WI38 (cell line): ENCODE data around the gene CCSER1.

Experiments used
- H3K4me3 ChIP-seq: 2 replicates; pipeline ENCODE4 v1.5.1; 2011; ENCODE audit warnings: low read depth, mild to moderate bottlenecking, control low read depth, low read length
- TF ChIP-seq, protein P1 (sequence below): IDR thresholded peaks from 2 replicates; pipeline ENCODE4 v1.5.1; 2012; ENCODE audit warnings: low read depth, mild to moderate bottlenecking, control low read depth, low read length

Gene CCSER1

DNA sequence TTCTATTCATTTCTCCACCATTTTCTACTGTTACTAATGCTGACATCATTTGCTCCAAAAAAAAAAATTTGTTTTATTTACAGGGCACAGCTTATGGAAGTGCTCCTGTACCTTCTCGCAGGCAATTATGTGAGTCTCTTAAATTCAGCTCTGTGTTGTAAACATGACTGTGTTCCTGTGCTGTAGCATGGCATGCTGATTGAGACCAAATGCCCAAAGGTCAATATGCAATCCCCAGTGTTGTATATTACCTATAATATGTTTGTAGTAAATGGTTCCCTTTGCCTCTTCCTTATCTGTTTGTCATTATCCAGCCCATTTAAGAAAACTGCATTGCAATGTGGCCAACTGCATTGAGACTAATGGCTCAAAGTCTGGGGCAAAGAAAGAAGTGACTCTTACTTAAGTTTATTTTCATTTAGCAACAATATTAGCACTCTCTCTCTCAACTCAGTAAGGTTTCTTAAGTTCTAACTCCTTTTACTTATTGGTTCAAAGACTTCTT lies 1156.6 kb downstream of the CCSER1 start:
- TF ChIP-seq, protein P1, sequence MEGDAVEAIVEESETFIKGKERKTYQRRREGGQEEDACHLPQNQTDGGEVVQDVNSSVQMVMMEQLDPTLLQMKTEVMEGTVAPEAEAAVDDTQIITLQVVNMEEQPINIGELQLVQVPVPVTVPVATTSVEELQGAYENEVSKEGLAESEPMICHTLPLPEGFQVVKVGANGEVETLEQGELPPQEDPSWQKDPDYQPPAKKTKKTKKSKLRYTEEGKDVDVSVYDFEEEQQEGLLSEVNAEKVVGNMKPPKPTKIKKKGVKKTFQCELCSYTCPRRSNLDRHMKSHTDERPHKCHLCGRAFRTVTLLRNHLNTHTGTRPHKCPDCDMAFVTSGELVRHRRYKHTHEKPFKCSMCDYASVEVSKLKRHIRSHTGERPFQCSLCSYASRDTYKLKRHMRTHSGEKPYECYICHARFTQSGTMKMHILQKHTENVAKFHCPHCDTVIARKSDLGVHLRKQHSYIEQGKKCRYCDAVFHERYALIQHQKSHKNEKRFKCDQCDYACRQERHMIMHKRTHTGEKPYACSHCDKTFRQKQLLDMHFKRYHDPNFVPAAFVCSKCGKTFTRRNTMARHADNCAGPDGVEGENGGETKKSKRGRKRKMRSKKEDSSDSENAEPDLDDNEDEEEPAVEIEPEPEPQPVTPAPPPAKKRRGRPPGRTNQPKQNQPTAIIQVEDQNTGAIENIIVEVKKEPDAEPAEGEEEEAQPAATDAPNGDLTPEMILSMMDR: no peak
- H3K4me3 ChIP-seq: no peak overlapping the region

DNA sequence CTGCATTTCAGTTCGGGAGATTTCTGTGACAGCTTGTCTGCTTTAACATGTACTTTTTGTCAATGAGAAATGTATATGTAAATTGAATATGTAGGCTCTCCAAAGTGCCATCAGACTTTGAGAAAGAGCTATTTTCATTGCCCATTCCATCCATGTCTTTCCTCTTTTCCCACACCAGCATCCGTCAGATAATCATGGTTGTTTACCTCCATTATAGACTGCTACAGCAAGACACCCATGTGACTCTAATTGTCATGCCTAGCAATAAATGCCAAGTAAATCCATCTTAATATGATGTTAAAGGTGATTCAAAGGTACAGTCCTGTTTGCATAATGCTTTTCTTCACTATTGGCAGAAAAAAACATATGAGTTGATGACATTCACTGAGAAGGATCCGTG lies 1157.3 kb downstream of the CCSER1 start:
- TF ChIP-seq, protein P1: no peak
- no peak overlapping the region for H3K4me3 ChIP-seq

DNA sequence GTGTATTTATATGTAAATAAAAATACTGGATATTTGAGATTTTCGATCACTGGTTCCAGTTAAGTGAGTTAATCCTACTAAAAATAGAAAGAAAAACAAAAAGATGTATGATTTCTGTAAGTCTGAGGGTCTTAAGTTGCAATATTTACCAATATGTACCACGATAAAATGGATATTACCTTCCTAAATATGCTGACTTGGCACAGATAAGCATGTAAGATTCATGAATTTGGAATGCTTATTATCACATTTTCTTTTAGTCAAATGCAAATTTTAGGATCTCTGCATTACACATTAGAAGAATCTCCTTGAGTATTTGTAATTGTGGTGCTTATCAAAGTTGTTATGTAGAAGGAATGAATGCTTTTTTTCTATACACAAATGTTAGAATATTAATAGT lies 1158.3 kb downstream of the CCSER1 start:
- H3K4me3 ChIP-seq: no peak overlapping the region
- TF ChIP-seq, protein P1: no peak

DNA sequence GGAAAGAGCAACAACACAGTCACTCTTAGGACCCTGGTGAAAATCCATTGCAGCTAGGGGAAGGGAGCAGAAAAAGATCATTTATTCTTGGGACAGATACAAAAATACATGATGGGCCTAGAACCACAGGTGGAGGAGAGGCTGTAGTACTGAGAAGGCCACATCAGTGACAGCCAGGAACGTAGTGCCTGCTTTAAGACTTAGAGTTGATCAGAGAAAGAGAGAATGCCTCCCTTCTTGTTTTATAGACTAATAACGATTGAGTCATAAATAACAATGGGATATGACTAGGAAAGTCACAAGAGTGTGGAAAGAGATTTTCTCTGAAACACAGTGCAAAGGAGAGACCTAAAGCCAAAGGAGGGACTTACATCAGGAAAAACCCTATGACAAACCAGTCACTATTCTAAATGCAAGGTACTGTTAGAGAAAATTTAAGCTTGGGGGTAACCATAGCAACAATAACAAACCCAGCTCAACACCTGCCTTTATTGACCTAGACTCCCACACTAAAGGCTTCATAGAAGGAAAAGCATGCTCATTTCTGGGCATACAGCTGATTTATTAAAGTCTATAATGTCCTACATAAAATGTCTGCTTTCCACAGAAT lies 1161.6 kb downstream of the CCSER1 start:
- no peak overlapping the region for H3K4me3 ChIP-seq
- TF ChIP-seq, protein P1: no peak

DNA sequence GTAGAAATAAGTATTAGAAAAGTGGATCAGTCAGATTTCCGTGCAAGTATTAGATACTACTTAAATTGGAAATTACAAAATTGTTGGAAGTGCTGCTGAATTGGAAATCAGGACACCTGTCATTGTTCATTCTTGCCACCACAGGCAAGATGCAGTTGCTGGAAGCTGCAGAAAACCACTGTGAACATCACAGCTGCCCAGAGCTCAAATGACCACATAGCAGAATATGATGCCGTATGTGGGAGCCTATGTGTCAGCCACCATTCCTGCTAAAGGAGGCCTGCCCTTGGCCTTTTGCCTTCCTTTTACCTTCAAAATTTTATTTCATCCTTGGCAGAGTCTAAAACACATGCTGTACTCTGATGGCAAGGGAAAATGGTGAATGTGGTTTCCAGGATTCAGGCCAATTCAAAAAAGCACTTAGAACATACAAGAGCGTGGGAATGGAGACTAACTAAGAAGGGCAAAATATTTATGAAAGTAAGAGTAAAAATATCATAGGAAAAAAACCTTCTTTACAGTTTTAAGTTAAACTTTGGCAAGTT lies 1171.0 kb downstream of the CCSER1 start:
- TF ChIP-seq, protein P1: no peak
- H3K4me3 ChIP-seq: no peak overlapping the region

- H3K4me3 ChIP-seq: no peak overlapping the region
- TF ChIP-seq, protein P1: no peak
Measured at GRCh38 chr4:91298824-91299223, 1171.6 kb downstream of the CCSER1 start.

GRCh38 chr4:91302120-91302519 lies 1174.9 kb downstream of the CCSER1 start:
- TF ChIP-seq, protein P1: no peak

More at GRCh38 chr4:91302120-91302519, 1174.9 kb downstream of the CCSER1 start:
- H3K4me3 ChIP-seq: no peak overlapping the region
